GM19324 (cell line): ENCODE results near the gene SSU72.
A peak's percentile ranks its signal among the peaks of the same experiment; 100 is the strongest.
"Not testable (repeated sequence)": the region's sequence is repeated elsewhere in the genome, so short reads cannot be mapped to it uniquely, and the experiment has no call there.

Experiments
- ATAC-seq: cut with Tn5 transposase; IDR thresholded peaks from one replicate; pipeline ENCODE4 v1.9.1; 2021; ENCODE audit warnings: mild to moderate bottlenecking, moderate library complexity; ENCODE audit not compliant: unreplicated experiment, low FRiP score

Gene SSU72

GRCh38 chr1:1531947-1532346 is 42.7 kb downstream of the SSU72 start:
- ATAC-seq, result no peak

GRCh38 chr1:1529936-1530335 is 44.7 kb downstream of the SSU72 start:
- ATAC-seq, result no peak

GRCh38 chr1:1529321-1529720 is 45.3 kb downstream of the SSU72 start:
- no peak for ATAC-seq

- no peak for ATAC-seq
These were observed 46.1 kb downstream of the SSU72 start for GRCh38 chr1:1528301-1529267.

- no peak for ATAC-seq
These were observed 47.4 kb downstream of the SSU72 start for GRCh38 chr1:1527092-1527816.

GRCh38 chr1:1526476-1526875 is 48.2 kb downstream of the SSU72 start:
- not testable (repeated sequence) for ATAC-seq

- ATAC-seq, result not testable (repeated sequence)
These were observed 49.8 kb downstream of the SSU72 start for GRCh38 chr1:1524750-1525383.

GRCh38 chr1:1523651-1524050 is 51.0 kb downstream of the SSU72 start:
- not testable (repeated sequence) for ATAC-seq

GRCh38 chr1:1523226-1523625 is 51.4 kb downstream of the SSU72 start:
- not testable (repeated sequence) for ATAC-seq

- ATAC-seq, result not testable (repeated sequence)
These were observed 52.1 kb downstream of the SSU72 start for GRCh38 chr1:1522536-1522935.

GRCh38 chr1:1521331-1521730 is 53.3 kb downstream of the SSU72 start:
- ATAC-seq, result no peak

GRCh38 chr1:1519805-1520505 is 54.7 kb downstream of the SSU72 start:
- not testable (repeated sequence) for ATAC-seq

- ATAC-seq, result not testable (repeated sequence)
These were observed 56.0 kb downstream of the SSU72 start for GRCh38 chr1:1518621-1519007.

- no peak for ATAC-seq
These were observed 56.6 kb downstream of the SSU72 start for GRCh38 chr1:1517973-1518620.

GRCh38 chr1:1516923-1517322 is 57.7 kb downstream of the SSU72 start:
- not testable (repeated sequence) for ATAC-seq

- not testable (repeated sequence) for ATAC-seq
These were observed 60.3 kb downstream of the SSU72 start for GRCh38 chr1:1514376-1514775.

GRCh38 chr1:1513675-1514074 is 61.0 kb downstream of the SSU72 start:
- ATAC-seq, result not testable (repeated sequence)

- ATAC-seq, result not testable (repeated sequence)
These were observed 62.2 kb downstream of the SSU72 start for GRCh38 chr1:1512425-1512824.

GRCh38 chr1:1511533-1512285 is 63.0 kb downstream of the SSU72 start, which contains the start of gene ATAD3A:
Gene ATAD3A (plus strand): TSS chr1:1512162. CDS start chr1:1512269, 107 bp downstream.
- peak; percentile 93 for ATAC-seq
